CD4-positive, alpha-beta memory T cell (primary cell): ENCODE data around the gene NELFA. TPM values are rescaled to one million over a fixed set of nuclear protein-coding genes. Genes with fewer than 3 reads are reported as not detected.
A peak's percentile ranks its signal among the peaks of the same experiment; 100 is the strongest.

ENCODE experiments used
- CTCF ChIA-PET: fragments of 350-600 bp; sonication (Branson Sonifier 250); formaldehyde crosslinking; loops from one replicate; lab custom pipeline; 2021; ENCODE audit warnings: inconsistent platforms; ENCODE audit not compliant: partially characterized antibody; lab: Charles Lee
- POLR2A ChIA-PET: fragments of 350-600 bp; sonication (Branson Sonifier 250); formaldehyde crosslinking; loops from one replicate; lab custom pipeline; 2021; ENCODE audit not compliant: partially characterized antibody; lab: Charles Lee
- DNase-seq, 5 donors: peaks; one replicate each; pipeline versions ENCODE4 v3.0.0 to v3.0.0-alpha.2; 2020 to 2022; ENCODE audit warnings: mixed read lengths in 1 of 5
- H3K27ac ChIP-seq: one replicate; pipeline ENCODE4 v1.7.0; 2013; ENCODE audit warnings: low read depth, low read length
- H3K27me3 ChIP-seq: 2 replicates; pipeline ENCODE4 v1.7.0; 2013; ENCODE audit warnings: mild to moderate bottlenecking, low read length, moderate library complexity; ENCODE audit not compliant: insufficient read depth
- H3K36me3 ChIP-seq: 2 replicates; pipeline ENCODE4 v1.7.0; 2013; ENCODE audit warnings: mild to moderate bottlenecking, low read length, moderate library complexity; ENCODE audit not compliant: insufficient read depth
- H3K4me1 ChIP-seq: 2 replicates; pipeline ENCODE4 v1.7.0; 2013; ENCODE audit warnings: mild to moderate bottlenecking, low read length, moderate library complexity; ENCODE audit not compliant: insufficient read depth
- H3K4me3 ChIP-seq, 2 donors: one replicate each; pipeline ENCODE4 v1.7.0; 2013; ENCODE audit warnings: low read length in 2 of 2, mild to moderate bottlenecking in 1 of 2
- H3K9me3 ChIP-seq, 2 donors: one replicate each; pipeline ENCODE4 v1.7.0; 2013; ENCODE audit warnings: low read length in 2 of 2, control low read depth in 1 of 2; ENCODE audit not compliant: control insufficient read depth in 1 of 2
- H3K27ac Mint-ChIP-seq, 7 donors: one replicate each; pipeline ENCODE4 v1.8.0; 2020 to 2021; ENCODE audit warnings: mixed read lengths in 7 of 7, mild to moderate bottlenecking in 6 of 7, inconsistent platforms in 3 of 7, moderate library complexity in 3 of 7
- H3K27me3 Mint-ChIP-seq, 2 donors: one replicate each; pipeline ENCODE4 v1.8.0; 2020 to 2021; ENCODE audit warnings: mixed read lengths in 2 of 2
- H3K36me3 Mint-ChIP-seq, 2 donors: one replicate each; pipeline ENCODE4 v1.8.0; 2020 to 2021; ENCODE audit warnings: mixed read lengths in 2 of 2, inconsistent platforms in 1 of 2, mild to moderate bottlenecking in 1 of 2
- H3K4me1 Mint-ChIP-seq, 4 donors: one replicate each; pipeline ENCODE4 v1.8.0; 2020 to 2021; ENCODE audit warnings: mixed read lengths in 4 of 4, mild to moderate bottlenecking in 1 of 4
- H3K4me3 Mint-ChIP-seq, 8 donors: one replicate each; pipeline ENCODE4 v1.8.0; 2020 to 2021; ENCODE audit warnings: mixed read lengths in 8 of 8, mild to moderate bottlenecking in 7 of 8, moderate library complexity in 6 of 8, inconsistent platforms in 3 of 8
- H3K9me3 Mint-ChIP-seq, 8 donors: one replicate each; pipeline ENCODE4 v1.8.0; 2020 to 2021; ENCODE audit warnings: mixed read lengths in 8 of 8, mild to moderate bottlenecking in 5 of 8, inconsistent platforms in 3 of 8, moderate library complexity in 1 of 8
- intact Hi-C: fragments of 100-400 bp; cut with micrococcal nuclease; formaldehyde crosslinking; loops from one replicate; pipeline ENCODE4 v1.15.1; 2023
- polyA plus RNA-seq, 2 donors: library from polyadenylated mRNA; unstranded; fragments of 300-500 nt; fragmentation: Illumina TruSeq; gene quantifications; one replicate each; pipeline ENCODE4 v1.2.3, GENCODE V29; 2021
- total RNA-seq, 2 experiments: library from RNA; stranded (reverse); gene quantifications; one replicate each; pipeline ENCODE4 v1.2.3, GENCODE V29; 2021

The NELFA gene
- total and polyA plus RNA-seq, 4 experiments from 2014 or later: 12.1 to 48.3 (median 42.3) TPM

- CTCF ChIA-PET: no interaction called here
- DNase-seq: no peak
- no peak overlapping the region for H3K27ac ChIP-seq
Measured at GRCh38 chr4:1975391-1975801, 33.4 kb downstream of the NELFA start.

GRCh38 chr4:1974840-1975239 is 33.9 kb downstream of the NELFA start:
- Histone ChIP-seq H3K4me1 (no peaks in the 10 kb centered on the region), H3K27ac (no peak overlapping the region), H3K4me3 (no peak overlapping the region), H3K9me3 (no peaks in the 10 kb centered on the region), H3K36me3 (peaks cover 38% of the 10 kb centered on the region), H3K27me3 (no peaks in the 10 kb centered on the region)
- Mint-ChIP-seq H3K9me3 (no peaks in the 10 kb centered on the region), H3K27ac (peak overlapping the region in 2 of 7 donors; percentile 35 to 56), H3K4me3 (no peak overlapping the region), H3K4me1 (peaks cover 0 to 1% (median 0%) of the 10 kb centered on the region in 4 donors), H3K27me3 (no peaks in the 10 kb centered on the region), H3K36me3 (peaks cover 46 to 57% of the 10 kb centered on the region in 2 donors)
- ChIA-PET CTCF (no interaction called here), POLR2A (no interaction called here)
- intact Hi-C loops: no loop called here
- DNase-seq: no peak

More at GRCh38 chr4:1975391-1975801, 33.4 kb downstream of the NELFA start:
- intact Hi-C loops: no loop called here
- no peak overlapping the region for H3K4me3 ChIP-seq
- no peaks in the 10 kb centered on the region for H3K27me3 ChIP-seq
- Mint-ChIP-seq H3K9me3 (no peaks in the 10 kb centered on the region), H3K36me3 (peaks cover 49 to 57% of the 10 kb centered on the region in 2 donors), H3K4me3 (no peak overlapping the region), H3K4me1 (peaks cover 0 to 1% (median 0%) of the 10 kb centered on the region in 4 donors), H3K27me3 (no peaks in the 10 kb centered on the region), H3K27ac (peak overlapping the region in 2 of 7 donors; percentile 36 to 62)
- no peaks in the 10 kb centered on the region for H3K4me1 ChIP-seq
- no peaks in the 10 kb centered on the region for H3K9me3 ChIP-seq
- POLR2A ChIA-PET: no interaction called here
- H3K36me3 ChIP-seq: peaks cover 42% of the 10 kb centered on the region

GRCh38 chr4:1973661-1974060 is 35.1 kb downstream of the NELFA start:
- no peaks in the 10 kb centered on the region for H3K27me3 ChIP-seq
- intact Hi-C loops: no loop called here
- H3K4me1 ChIP-seq: no peaks in the 10 kb centered on the region
- ChIA-PET POLR2A (no interaction called here), CTCF (no interaction called here)
- Mint-ChIP-seq H3K4me1 (peaks cover 0 to 1% (median 0%) of the 10 kb centered on the region in 4 donors), H3K36me3 (peaks cover 37 to 53% of the 10 kb centered on the region in 2 donors), H3K9me3 (no peaks in the 10 kb centered on the region), H3K27me3 (no peaks in the 10 kb centered on the region), H3K27ac (no peak overlapping the region), H3K4me3 (no peak overlapping the region)
- no peak for DNase-seq
- peaks cover 32% of the 10 kb centered on the region for H3K36me3 ChIP-seq
- no peak overlapping the region for H3K27ac ChIP-seq
- H3K9me3 ChIP-seq: no peaks in the 10 kb centered on the region
- H3K4me3 ChIP-seq: no peak overlapping the region

- Mint-ChIP-seq H3K4me3 (no peak overlapping the region), H3K9me3 (no peaks in the 10 kb centered on the region), H3K27ac (peak overlapping the region in 1 of 7 donors; percentile 18), H3K36me3 (peaks cover 33 to 53% of the 10 kb centered on the region in 2 donors), H3K27me3 (no peaks in the 10 kb centered on the region), H3K4me1 (peaks cover 0 to 1% (median 0%) of the 10 kb centered on the region in 4 donors)
- H3K27me3 ChIP-seq: no peaks in the 10 kb centered on the region
- no peak for DNase-seq
- H3K27ac ChIP-seq: no peak overlapping the region
- no peaks in the 10 kb centered on the region for H3K4me1 ChIP-seq
- H3K4me3 ChIP-seq: no peak overlapping the region
- POLR2A ChIA-PET: no interaction called here
- intact Hi-C loops: no loop called here
- CTCF ChIA-PET: no interaction called here
- no peaks in the 10 kb centered on the region for H3K9me3 ChIP-seq
- peaks cover 36% of the 10 kb centered on the region for H3K36me3 ChIP-seq
Measured at GRCh38 chr4:1973218-1973617, 35.6 kb downstream of the NELFA start.

- Histone ChIP-seq H3K4me3 (no peak overlapping the region), H3K27ac (no peak overlapping the region), H3K9me3 (no peaks in the 10 kb centered on the region), H3K4me1 (no peaks in the 10 kb centered on the region), H3K36me3 (peaks cover 39% of the 10 kb centered on the region), H3K27me3 (no peaks in the 10 kb centered on the region)
- CTCF ChIA-PET: no interaction called here
- H3K27ac Mint-ChIP-seq: no peak overlapping the region
- POLR2A ChIA-PET: no interaction called here
- no peaks in the 10 kb centered on the region for H3K27me3 Mint-ChIP-seq
- no peak for DNase-seq
- intact Hi-C loops: no loop called here
- H3K4me3 Mint-ChIP-seq: no peak overlapping the region
- peaks cover 29 to 47% of the 10 kb centered on the region in 2 donors for H3K36me3 Mint-ChIP-seq
- H3K4me1 Mint-ChIP-seq: peaks cover 0 to 1% (median 0%) of the 10 kb centered on the region in 4 donors
- H3K9me3 Mint-ChIP-seq: no peaks in the 10 kb centered on the region
Measured at GRCh38 chr4:1972414-1972813, 36.4 kb downstream of the NELFA start.

- Mint-ChIP-seq H3K27me3 (no peaks in the 10 kb centered on the region), H3K27ac (peak overlapping the region in 2 of 7 donors; percentile 78 to 79)
- intact Hi-C loops: no loop called here
Measured at GRCh38 chr4:1971456-1972200, 37.1 kb downstream of the NELFA start.

GRCh38 chr4:1970926-1971325 is 37.8 kb downstream of the NELFA start:
- peaks cover 0 to 1% (median 0%) of the 10 kb centered on the region in 4 donors for H3K4me1 Mint-ChIP-seq
- peaks cover 27 to 46% of the 10 kb centered on the region in 2 donors for H3K36me3 Mint-ChIP-seq
- H3K27ac ChIP-seq: no peak overlapping the region
- ChIA-PET CTCF (no interaction called here), POLR2A (no interaction called here)
- H3K27me3 Mint-ChIP-seq: no peaks in the 10 kb centered on the region
- no peaks in the 10 kb centered on the region for H3K9me3 Mint-ChIP-seq
- H3K9me3 ChIP-seq: no peaks in the 10 kb centered on the region
- H3K27ac Mint-ChIP-seq: peak overlapping the region in 1 of 7 donors; percentile 56
- H3K27me3 ChIP-seq: no peaks in the 10 kb centered on the region
- peaks cover 27% of the 10 kb centered on the region for H3K36me3 ChIP-seq
- no peak overlapping the region for H3K4me3 Mint-ChIP-seq
- H3K4me3 ChIP-seq: no peak overlapping the region
- DNase-seq: no peak
- H3K4me1 ChIP-seq: no peaks in the 10 kb centered on the region
- intact Hi-C loops: no loop called here

More at GRCh38 chr4:1971456-1972200, 37.1 kb downstream of the NELFA start:
- no peak for DNase-seq
- POLR2A ChIA-PET: no interaction called here
- Histone ChIP-seq H3K27me3 (no peaks in the 10 kb centered on the region), H3K36me3 (peaks cover 33% of the 10 kb centered on the region), H3K4me3 (no peak overlapping the region), H3K27ac (no peak overlapping the region), H3K9me3 (no peaks in the 10 kb centered on the region), H3K4me1 (no peaks in the 10 kb centered on the region)
- peaks cover 0 to 1% (median 0%) of the 10 kb centered on the region in 4 donors for H3K4me1 Mint-ChIP-seq
- H3K4me3 Mint-ChIP-seq: no peak overlapping the region
- peaks cover 29 to 49% of the 10 kb centered on the region in 2 donors for H3K36me3 Mint-ChIP-seq
- CTCF ChIA-PET: no interaction called here
- H3K9me3 Mint-ChIP-seq: no peaks in the 10 kb centered on the region
